Measurements from ENCODE around the gene NFE2L2.

DNA sequence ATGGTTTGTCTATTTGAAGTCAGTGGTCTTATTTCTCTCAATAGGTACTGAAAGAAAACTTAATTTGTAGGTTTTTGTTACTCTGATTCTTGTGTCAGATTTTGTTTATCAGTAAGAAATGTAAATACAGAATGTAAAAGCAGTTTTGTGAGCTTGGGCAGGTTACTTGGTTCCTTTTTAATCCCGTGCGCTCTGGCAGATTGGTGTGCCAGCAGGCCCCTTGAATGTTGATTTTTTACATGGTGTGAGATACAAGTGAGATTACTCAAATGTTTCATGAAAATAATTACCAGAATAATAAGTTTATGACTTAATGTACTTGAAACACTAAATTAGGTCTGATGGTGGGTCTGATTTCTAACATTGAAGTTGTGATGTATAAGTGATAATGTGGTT lies 38.6 kb downstream of the NFE2L2 start:
- no peak for TF ChIP-seq YY1 (IDR thresholded peaks at IDR 0.05; ENCODE audit: borderline replicate concordance in 1 of 3, control insufficient read depth in 1 of 3, extremely low read depth in 1 of 3, insufficient read depth in 3 of 3, insufficient read length in 1 of 3, insufficient replicate concordance in 2 of 3, low read depth in 1 of 3, low read length in 2 of 3)
- no peak for TF ChIP-seq XRCC5 (IDR thresholded peaks at IDR 0.05; ENCODE audit: low read depth, low read length)

Measured in K562 (cell line).